ENCODE results near the gene FAIM.

FAIM gene

DNA sequence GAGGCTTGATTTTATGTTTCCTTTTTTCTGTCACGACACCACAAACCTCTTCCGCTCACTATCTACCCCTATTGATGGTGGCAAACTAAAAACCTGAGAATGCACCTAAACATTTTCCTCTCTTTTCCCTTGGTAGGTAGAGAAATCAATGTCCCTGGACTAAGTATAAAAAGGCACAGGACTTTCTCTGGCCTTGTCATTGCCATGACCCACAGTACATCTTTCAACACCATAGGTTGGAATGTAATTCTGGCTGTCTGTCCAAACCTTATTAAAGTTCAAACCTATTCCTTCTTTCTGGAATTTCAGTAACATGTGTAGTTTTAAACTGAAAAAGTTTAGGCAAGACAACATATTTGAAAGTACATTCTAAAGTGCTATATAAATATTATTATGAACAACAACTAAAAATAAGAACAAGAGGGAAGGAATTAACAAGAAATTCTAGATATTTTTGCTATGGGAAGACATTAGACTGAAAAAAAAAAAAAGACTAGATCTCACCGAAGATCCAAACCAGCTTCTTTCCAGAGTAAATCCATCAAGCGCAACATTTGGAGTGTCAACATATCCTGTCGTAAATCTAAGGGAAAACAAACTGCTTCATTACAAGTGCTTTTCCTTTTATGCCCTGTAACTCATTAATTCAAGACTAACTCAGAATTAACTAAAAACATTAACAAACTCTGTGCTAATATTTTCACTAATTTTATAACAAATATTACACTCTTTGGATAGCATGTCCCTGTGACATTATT lies 73.1 kb downstream of the FAIM start:
- DNase-seq = no peak

DNA sequence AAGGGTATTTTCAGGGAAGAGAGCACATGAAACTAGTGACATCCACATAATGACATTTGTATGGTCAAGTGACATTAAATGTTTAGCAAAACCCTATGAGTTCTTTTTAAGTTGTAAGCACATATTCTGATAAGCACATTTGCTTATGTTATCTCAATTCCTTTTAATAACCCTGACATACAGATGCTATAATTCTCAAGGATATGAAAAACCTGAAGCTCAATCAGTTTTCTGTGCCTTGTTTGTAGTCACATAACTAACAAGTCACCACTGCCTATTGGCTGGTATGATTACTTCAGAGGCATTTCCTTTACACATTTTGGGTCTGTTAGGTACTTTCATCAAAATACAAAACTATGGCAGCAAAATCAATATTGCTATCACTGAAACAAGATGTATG lies 74.1 kb downstream of the FAIM start:
- DNase-seq = no peak

Data from fibroblast of skin of right biceps (primary cell).